GM12878 (cell line): ENCODE measurements around the gene BCAP29. TPM values are rescaled to one million over a fixed set of nuclear protein-coding genes. Genes with fewer than 3 reads are reported as not detected.

Source experiments
- ATAC-seq: fragments of 200-7000 bp; cut with Tn5 transposase; 3 replicates; pipeline ENCODE4 v1.9.1; 2020; ENCODE audit warnings: mild to moderate bottlenecking, moderate library complexity
- BruUV-seq: library from RNA; stranded (reverse); fragments of 400-500 nt; replicated peaks from 2 replicates; lab custom pipeline; 2021; lab: Mats Ljungman, UMichigan
- CTCF ChIA-PET: fragments of 300-600 bp; sonication (Branson Sonifier 250); formaldehyde crosslinking; extraction: SDS; loops from one replicate; lab custom pipeline; 2021; ENCODE audit warnings: inconsistent platforms; lab: Yijun Ruan, JAX
- POLR2A ChIA-PET: fragments of 350-600 bp; formaldehyde crosslinking; extraction: SDS; loops from one replicate; lab custom pipeline; 2021; ENCODE audit warnings: inconsistent platforms; lab: Charles Lee
- RAD21 ChIA-PET: fragments of 300-600 bp; sonication (Branson Sonifier 250); formaldehyde crosslinking; loops from one replicate; lab custom pipeline; 2023; ENCODE audit warnings: antibody characterized with exemption; ENCODE audit not compliant: unreplicated experiment; lab: Charles Lee
- SMC1A ChIA-PET: fragments of 300-600 bp; sonication (Branson Sonifier 250); formaldehyde crosslinking; loops from one replicate; lab custom pipeline; 2023; ENCODE audit not compliant: unreplicated experiment, uncharacterized antibody; lab: Charles Lee
- DNase-seq: peaks from one replicate; pipeline ENCODE4 v3.0.0-alpha.2; 2011; ENCODE audit warnings: low read depth, low spot score
- FAIRE-seq: peaks from 3 replicates; lab custom pipeline; 2011; peaks lifted over from hg19 to GRCh38; lab: Jason Lieb, UNC
- H2AFZ ChIP-seq: 2 replicates; pipeline ENCODE4 v1.6.0; 2011; ENCODE audit warnings: low read depth, low read length, control low read depth; ENCODE audit not compliant: control insufficient read depth
- H3K27ac ChIP-seq: 2 replicates; pipeline ENCODE4 v1.5.1; 2011; ENCODE audit warnings: control low read depth; ENCODE audit not compliant: control insufficient read depth, insufficient read depth
- H3K27me3 ChIP-seq, 2 experiments: replicated peaks in 1 of 2; 2 replicates each; pipeline versions ENCODE4 v1.6.0 to v1.6.1; 2011; ENCODE audit warnings: low read length in 1 of 2; ENCODE audit not compliant: control insufficient read depth in 2 of 2, insufficient read depth in 2 of 2
- H3K36me3 ChIP-seq, 2 experiments: 2 replicates each; pipeline ENCODE4 v1.5.1; 2011; ENCODE audit warnings: low read length in 1 of 2; ENCODE audit not compliant: control insufficient read depth in 2 of 2, insufficient read depth in 2 of 2
- H3K4me1 ChIP-seq: 2 replicates; pipeline ENCODE4 v1.6.1; 2011; ENCODE audit warnings: mild to moderate bottlenecking, low read length, moderate library complexity, mixed read lengths; ENCODE audit not compliant: control insufficient read depth, insufficient read depth
- H3K4me2 ChIP-seq: 2 replicates; pipeline ENCODE4 v1.6.0; 2011; ENCODE audit warnings: control low read depth; ENCODE audit not compliant: control insufficient read depth, insufficient read depth
- H3K4me3 ChIP-seq: fragments of 200-600 bp; sonication (generic); 2 replicates; pipeline ENCODE4 v1.5.1; 2016
- H3K79me2 ChIP-seq: 2 replicates; pipeline ENCODE4 v1.6.0; 2011; ENCODE audit warnings: low read length; ENCODE audit not compliant: control insufficient read depth, insufficient read depth
- H3K9ac ChIP-seq: 2 replicates; pipeline ENCODE4 v1.8.0; 2011; ENCODE audit warnings: low read length, control low read depth, mixed read lengths; ENCODE audit not compliant: control insufficient read depth, insufficient read depth
- H3K9me3 ChIP-seq: replicated peaks from 3 replicates; pipeline ENCODE4 v1.5.1; 2011; ENCODE audit warnings: mild to moderate bottlenecking, low read length; ENCODE audit not compliant: control insufficient read depth, insufficient read depth
- H4K20me1 ChIP-seq: 2 replicates; pipeline ENCODE4 v1.6.0; 2011; ENCODE audit not compliant: control insufficient read depth, insufficient read depth
- ATF3 ChIP-seq: IDR thresholded peaks from 2 replicates; pipeline ENCODE4 v1.6.1; 2011; ENCODE audit warnings: low read depth, mild to moderate bottlenecking, low read length, moderate library complexity, borderline replicate concordance; ENCODE audit errors: extremely low read depth
- BHLHE40 ChIP-seq, 2 experiments: fragments of 450-650 bp in 1 of 2; IDR thresholded peaks; 2 replicates each; pipeline ENCODE4 v1.6.1; 2011 to 2017; ENCODE audit warnings: low read depth in 2 of 2, borderline replicate concordance in 1 of 2, improper control_type of control experiment in 1 of 2, low read length in 1 of 2, mild to moderate bottlenecking in 1 of 2
- ESRRA ChIP-seq: IDR thresholded peaks from 2 replicates; pipeline ENCODE4 v1.6.1; 2012; ENCODE audit warnings: mild to moderate bottlenecking, low read length, improper control_type of control experiment
- GATAD2B ChIP-seq: fragments of 450-650 bp; conservative IDR thresholded peaks from 2 replicates; pipeline ENCODE4 v1.6.1; 2017; ENCODE audit warnings: low read depth, mild to moderate bottlenecking, moderate library complexity
- IRF4 ChIP-seq: IDR thresholded peaks from 2 replicates; pipeline ENCODE4 v1.6.1; 2011; ENCODE audit warnings: low read depth, low read length
- IRF5 ChIP-seq: fragments of 450-650 bp; IDR thresholded peaks from 2 replicates; pipeline ENCODE4 v1.6.1; 2017; ENCODE audit warnings: borderline replicate concordance
- LARP7 ChIP-seq: fragments of 450-650 bp; IDR thresholded peaks from 2 replicates; pipeline ENCODE4 v1.6.1; 2017; ENCODE audit warnings: mild to moderate bottlenecking
- NBN ChIP-seq: fragments of 450-650 bp; IDR thresholded peaks from 2 replicates; pipeline ENCODE4 v1.6.1; 2016
- NFIC ChIP-seq: IDR thresholded peaks from 2 replicates; pipeline ENCODE4 v1.6.1; 2012; ENCODE audit warnings: low read depth, mild to moderate bottlenecking, inconsistent platforms, low read length, moderate library complexity
- PAX8 ChIP-seq: fragments of 450-650 bp; IDR thresholded peaks from 2 replicates; pipeline ENCODE4 v1.6.1; 2017; ENCODE audit warnings: mild to moderate bottlenecking, moderate library complexity
- PKNOX1 ChIP-seq: fragments of 450-650 bp; IDR thresholded peaks from 2 replicates; pipeline ENCODE4 v1.6.1; 2016; ENCODE audit warnings: mild to moderate bottlenecking
- PML ChIP-seq: IDR thresholded peaks from 2 replicates; pipeline ENCODE4 v1.6.1; 2012; ENCODE audit warnings: low read length, inconsistent platforms
- RCOR1 ChIP-seq: conservative IDR thresholded peaks from 2 replicates; pipeline ENCODE4 v1.6.1; 2012; ENCODE audit warnings: low read depth, low read length, improper control_type of control experiment
- STAT1 ChIP-seq: fragments of 450-650 bp; conservative IDR thresholded peaks from 2 replicates; pipeline ENCODE4 v1.6.1; 2014; ENCODE audit warnings: antibody characterized with exemption, mild to moderate bottlenecking
- TAF1 ChIP-seq: IDR thresholded peaks from 2 replicates; pipeline ENCODE4 v1.6.1; 2011; ENCODE audit warnings: mild to moderate bottlenecking, low read depth, low read length, borderline replicate concordance
- WRNIP1 ChIP-seq: IDR thresholded peaks from 2 replicates; pipeline ENCODE4 v1.6.1; 2011; ENCODE audit warnings: low read depth, low read length, improper control_type of control experiment, borderline replicate concordance
- ZBTB33 ChIP-seq: fragments of 450-650 bp; IDR thresholded peaks from 2 replicates; pipeline ENCODE4 v1.6.1; 2017; ENCODE audit warnings: mild to moderate bottlenecking
- ZNF384 ChIP-seq: IDR thresholded peaks from 2 replicates; pipeline ENCODE4 v1.6.1; 2012; ENCODE audit warnings: low read depth, mild to moderate bottlenecking, low read length, improper control_type of control experiment, borderline replicate concordance
- WGBS: methylation state at CpG from one replicate; pipeline ENCODE4 v1.1.6; 2016; ENCODE audit warnings: low lambda C conversion rate; ENCODE audit not compliant: insufficient replicate concordance, insufficient coverage; ENCODE audit errors: missing lambda C conversion rate; 5-methylcytosine and 5-hydroxymethylcytosine counted together
- in situ Hi-C: fragments of 300-500 bp; cut with MboI; formaldehyde crosslinking; loops from 9 replicates; pipeline ENCODE4 v1.14.3; 2018; ENCODE audit warnings: mixed read lengths
- intact Hi-C: fragments of 100-400 bp; cut with micrococcal nuclease; formaldehyde crosslinking; loops from one replicate; pipeline ENCODE4 v1.14.2; 2022; ENCODE audit not compliant: unreplicated experiment
- polyA plus RNA-seq, 11 experiments: library from polyadenylated mRNA; depleted of rRNA in 4 of 11; unstranded in 6 of 11; stranded (reverse) in 5 of 11; fragments of >200 nt; fragmentation: Nextera tagmentation in 4 of 11; fragmentation: Illumina TruSeq in 1 of 11; extraction: Ambion mirVana in 4 of 11; extraction: Trizol in 1 of 11; gene quantifications; 1 replicate in 1 of 11; 2 replicates in 10 of 11; pipeline versions ENCODE4 v1.2.1 to v1.2.3, GENCODE V29; 2011 to 2016; ENCODE audit warnings: inconsistent platforms in 2 of 11, missing spikeins in 2 of 11, low read depth in 1 of 11
- total RNA-seq, 4 experiments: library from RNA; depleted of rRNA in 3 of 4; stranded (reverse); fragments of >200 nt in 3 of 4; fragmentation: Illumina TruSeq in 1 of 4; extraction: Trizol in 1 of 4; gene quantifications; 2 replicates each; pipeline versions ENCODE4 v1.2.1 to v1.2.3, GENCODE V29; 2013 to 2021

Gene BCAP29
- total and polyA plus RNA-seq, 10 of the 15 experiments (the other 5 are each of a cell fraction or from before 2014, with no cell fraction given): 26.5 to 58.5 (median 34.8) TPM

GRCh38 chr7:107627002-107627401 is 47.0 kb downstream of the BCAP29 start (continued):
- no peak for TF ChIP-seq BHLHE40 (IDR thresholded peaks at IDR 0.05; ENCODE audit: borderline replicate concordance in 1 of 2, low read depth in 2 of 2, low read length in 1 of 2)
- TF ChIP-seq IRF5: no peak
- no peak for TF ChIP-seq RCOR1

GRCh38 chr7:107628461-107629064 is 48.5 kb downstream of the BCAP29 start:
- H3K27me3 ChIP-seq: no peaks in the 10 kb centered on the region
- no peak overlapping the region for H3K4me2 ChIP-seq
- FAIRE-seq: no peak
- DNase-seq: no peak
- no peak overlapping the region for H2AFZ ChIP-seq
- H3K4me1 ChIP-seq: peaks cover 4% of the 10 kb centered on the region
- no peak overlapping the region for H3K9ac ChIP-seq
- ChIA-PET RAD21 (no interaction called here), POLR2A (no interaction called here), CTCF (no interaction called here), SMC1A (no interaction called here)
- no peak for ATAC-seq
- no TSS peak for BruUV-seq
- intact Hi-C loops (no loop called here), in situ Hi-C loops (no loop called here)
- H3K27ac ChIP-seq: no peak overlapping the region
- no peak overlapping the region for H3K4me3 ChIP-seq
- H3K36me3 ChIP-seq: no peaks in the 10 kb centered on the region; a peak in 1 of 4 replicates
- no peaks in the 10 kb centered on the region for H3K9me3 ChIP-seq
- WGBS: 77% methylated on average over 8 of the region's 8 CpGs
- H3K79me2 ChIP-seq: no peaks in the 10 kb centered on the region
- no peaks in the 10 kb centered on the region; the same call in 1 of the 2 replicates for H4K20me1 ChIP-seq
- no peak for TF ChIP-seq STAT1
- TF ChIP-seq ATF3: no peak
- no peak for TF ChIP-seq WRNIP1
- no peak for TF ChIP-seq ZNF384
- TF ChIP-seq NBN: no peak
- TF ChIP-seq IRF4: no peak
- TF ChIP-seq PML: no peak
- TF ChIP-seq TAF1: no peak
- TF ChIP-seq ESRRA: no peak
- TF ChIP-seq ZBTB33: no peak
- no peak for TF ChIP-seq PAX8
- TF ChIP-seq GATAD2B: no peak
- no peak for TF ChIP-seq NFIC
- TF ChIP-seq LARP7: no peak
- TF ChIP-seq PKNOX1: no peak
